Heart right ventricle (tissue), 16 donors: ENCODE measurements around the gene VPS33A. TPM values are rescaled to one million over a fixed set of nuclear protein-coding genes. Genes with fewer than 3 reads are reported as not detected.

Experiments
- ATAC-seq, 8 donors: fragments of 200-7000 bp; cut with Tn5 transposase; one replicate each; pipeline ENCODE4 v1.9.1; 2020; ENCODE audit warnings: mild to moderate bottlenecking in 8 of 8, moderate library complexity in 8 of 8, moderate number of reproducible peaks in 1 of 8
- DNase-seq, 2 donors: peaks; one replicate each; pipeline ENCODE4 v3.0.0-alpha.2; 2020
- H3K27ac ChIP-seq, 10 donors: fragments of 200-600 bp; sonication (generic) in 2 of 10; one replicate each; pipeline versions ENCODE4 v1.5.0 to v1.8.0; 2020 to 2022; ENCODE audit warnings: mild to moderate bottlenecking in 3 of 10
- H3K27me3 ChIP-seq, 7 donors: fragments of 200-600 bp; one replicate each; pipeline ENCODE4 v1.8.0; 2021 to 2022; ENCODE audit warnings: mild to moderate bottlenecking in 2 of 7
- H3K36me3 ChIP-seq, 9 donors: fragments of 200-600 bp; sonication (generic) in 1 of 9; one replicate each; pipeline versions ENCODE4 v1.5.0 to v1.8.0; 2020 to 2022; ENCODE audit warnings: mild to moderate bottlenecking in 2 of 9
- H3K4me1 ChIP-seq, 9 donors: fragments of 200-600 bp; sonication (generic) in 1 of 9; one replicate each; pipeline versions ENCODE4 v1.5.0 to v1.8.0; 2020 to 2022; ENCODE audit warnings: mild to moderate bottlenecking in 4 of 9
- H3K4me3 ChIP-seq, 10 donors: fragments of 200-600 bp; sonication (generic) in 2 of 10; one replicate each; pipeline versions ENCODE4 v1.5.0 to v1.8.0; 2020 to 2022; ENCODE audit warnings: mild to moderate bottlenecking in 7 of 10, moderate library complexity in 2 of 10
- H3K9me3 ChIP-seq, 11 donors: fragments of 200-600 bp in 10 of 11; sonication (generic) in 2 of 11; one replicate each; pipeline versions ENCODE4 v1.5.0 to v1.8.0; 2013 to 2022; ENCODE audit warnings: mild to moderate bottlenecking in 2 of 11, control low read depth in 1 of 11, moderate library complexity in 1 of 11
- CTCF ChIP-seq, 9 donors: fragments of 200-600 bp; sonication (generic) in 2 of 9; IDR thresholded peaks; one replicate each; pipeline versions ENCODE4 v1.5.0 to v1.8.0; 2021 to 2022; ENCODE audit warnings: antibody characterized with exemption in 9 of 9, mild to moderate bottlenecking in 5 of 9, moderate library complexity in 1 of 9
- WGBS, 2 donors: extraction: QIAGEN DNeasy Blood & Tissue Kit; methylation state at CpG; one replicate each; pipeline ENCODE4 v1.1.7; 2013; ENCODE audit warnings: inconsistent platforms in 1 of 2; 5-methylcytosine and 5-hydroxymethylcytosine counted together
- intact Hi-C, 10 donors: fragments of 100-400 bp; cut with DNase I; formaldehyde crosslinking; loops; one replicate each; pipeline versions ENCODE4 v1.11.1 to v1.14.2; 2022
- polyA plus RNA-seq, 2 donors: library from polyadenylated mRNA; stranded (reverse); fragments of 200-250 nt; gene quantifications; one replicate each; pipeline ENCODE4 v1.2.3, GENCODE V29; 2013
- total RNA-seq, 10 donors: library from RNA; stranded (reverse); fragmentation: NEBNext Ultra II Directional in 3 of 10; extraction: Animal tissue kit (Norgen Biotek cat#: 25700) in 3 of 10; gene quantifications; one replicate each; pipeline versions ENCODE4 v1.2.1 to v1.2.4, GENCODE V29; 2021 to 2023
- donor health status: Arrhythmogenic right ventricular cardiomyopathy.
- donor health status: ischemic (EF 13 %, LVEDD 7.1; RV severe dilation, severe dysfunction).
- donor health status: healthy with polysubstance abuse.
- donor health status: DM: no; HTN: yes; CAD: no.
- donor health status: DM: no; HTN: no; CAD: no.
- donor health status: ischemic (EF 25% LVEDD 6.9; RV normal size, moderate dysfunction).
- donor health status: ischemic (EF 25% LVEDD 5.7; RV mildly dilated, moderate dysfunction).
- donor health status: healthy.
- donor health status: DM: yes; HTN: yes; CAD: no.
- donor health status: Ischemic cardiomyopathy.
- donor health status: ischemic (EF 35%, LVEDD 5.7; RV mildly dilated, moderate dysfunction).
- donor health status: nonischemic (EF 11% LVEDD 7.7; RV severe dilation, severe dysfunction).
- donor health status: DM: yes; HTN: yes; CAD: no.
- donor health status: PGD.
- donor health status: ischemic (EF 29% LVEDD 5.4; RV normal size, mild dysfunction).
- donor health status: nonischemic (EF 23%, LVEDD 6.1; RV moderate dilation, normal function).

VPS33A gene
- total and polyA plus RNA-seq, 12 donors, result 4.5 to 17.3 (median 12.3) TPM

- Histone ChIP-seq H3K4me3 (no peak overlapping the region), H3K4me1 (no peaks in the 10 kb centered on the region), H3K27me3 (no peaks in the 10 kb centered on the region), H3K36me3 (no peaks in the 10 kb centered on the region), H3K9me3 (peaks cover 0 to 5% (median 0%) of the 10 kb centered on the region in 11 donors), H3K27ac (no peak overlapping the region)
- intact Hi-C loops, result loop anchor here in 5 of 10 donors (2.0 to 10.0 kb wide), 4 partner anchors 58 to 275 kb away; partner anchors contain the start of gene CFAP251 (in 1 of the 5)
- ATAC-seq (peak in 1 of 8 donors; percentile 18), DNase-seq (no peak)
- no peak for TF ChIP-seq CTCF (IDR thresholded peaks at IDR 0.05)
- 84 to 87% methylated on average over 34 of the region's 34 CpGs for WGBS, 2 donors
These were observed 76.4 kb downstream of the VPS33A start for GRCh38 chr12:122189626-122190475.

GRCh38 chr12:122187466-122187865, 78.8 kb downstream of the VPS33A start:
- WGBS, 2 donors, result 77 to 78% methylated on average over 12 of the region's 12 CpGs
- no peak for DNase-seq
- intact Hi-C loops, result loop anchor here in 1 of 10 donors (10.0 kb wide), 1 partner anchor 133 kb away; no protein-coding TSS in a partner anchor

GRCh38 chr12:122185494-122186082, 80.7 kb downstream of the VPS33A start:
- intact Hi-C loops, result loop anchor here in 1 of 10 donors (10.0 kb wide), 1 partner anchor 131 kb away; no protein-coding TSS in a partner anchor
- Histone ChIP-seq H3K36me3 (no peaks in the 10 kb centered on the region), H3K9me3 (no peaks in the 10 kb centered on the region), H3K4me1 (peaks cover 0 to 17% (median 0%) of the 10 kb centered on the region in 9 donors), H3K27ac (no peak overlapping the region), H3K4me3 (no peak overlapping the region), H3K27me3 (peaks cover 0 to 20% (median 3%) of the 10 kb centered on the region in 7 donors)
- WGBS, 2 donors, result 82 to 87% methylated on average over 10 of the region's 10 CpGs
- TF ChIP-seq CTCF (IDR thresholded peaks at IDR 0.05), result no peak
- no peak for ATAC-seq
- DNase-seq, result no peak

More at GRCh38 chr12:122187466-122187865, 78.8 kb downstream of the VPS33A start:
- no peaks in the 10 kb centered on the region for H3K9me3 ChIP-seq
- H3K4me3 ChIP-seq, result no peak overlapping the region
- peaks cover 0 to 17% (median 0%) of the 10 kb centered on the region in 9 donors for H3K4me1 ChIP-seq
- no peak for ATAC-seq
- H3K27ac ChIP-seq, result no peak overlapping the region
- no peaks in the 10 kb centered on the region for H3K36me3 ChIP-seq
- TF ChIP-seq CTCF (IDR thresholded peaks at IDR 0.05), result no peak
- H3K27me3 ChIP-seq, result peaks cover 0 to 14% (median 3%) of the 10 kb centered on the region in 7 donors

- TF ChIP-seq CTCF (IDR thresholded peaks at IDR 0.05), result no peak
- no peak for ATAC-seq
- H3K4me3 ChIP-seq, result no peak overlapping the region
- H3K36me3 ChIP-seq, result no peaks in the 10 kb centered on the region
- no peak overlapping the region for H3K27ac ChIP-seq
- intact Hi-C loops, result loop anchor here in 1 of 10 donors (10.0 kb wide), 1 partner anchor 130 kb away; no protein-coding TSS in a partner anchor
- H3K9me3 ChIP-seq, result no peaks in the 10 kb centered on the region
- peaks cover 0 to 17% (median 0%) of the 10 kb centered on the region in 9 donors for H3K4me1 ChIP-seq
- peaks cover 0 to 20% (median 3%) of the 10 kb centered on the region in 7 donors for H3K27me3 ChIP-seq
- DNase-seq, result no peak
- WGBS, 2 donors, result 90 to 94% methylated on average over 7 of the region's 7 CpGs
These were observed 81.2 kb downstream of the VPS33A start for GRCh38 chr12:122185079-122185478.
